ENCODE results near the gene ATP1B1. TPM values are rescaled to one million over a fixed set of nuclear protein-coding genes. Genes with fewer than 3 reads are reported as not detected.

ATP1B1 gene
- total and polyA plus RNA-seq, 2 experiments from 2014 or later: 220 to 602 TPM

DNA sequence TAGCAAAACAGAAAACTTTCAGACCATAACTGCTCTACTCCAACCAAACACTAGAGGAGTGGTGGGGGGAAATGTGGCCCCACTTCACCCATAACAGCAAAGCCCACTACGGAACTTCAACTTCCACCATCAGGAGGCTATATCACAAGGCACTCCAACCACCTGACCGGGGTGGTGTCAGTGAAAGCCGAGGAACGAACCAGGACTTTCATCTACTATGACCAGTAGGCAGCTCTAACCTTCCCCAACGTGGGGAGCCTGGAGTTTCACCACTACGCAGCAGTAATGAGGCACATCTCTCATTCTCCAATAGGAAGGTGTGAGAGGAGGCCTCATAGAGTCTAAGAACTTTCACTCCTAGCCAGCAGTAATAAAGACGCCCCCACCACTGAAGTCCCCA lies 42.4 kb upstream of the ATP1B1 start:
- Histone ChIP-seq H3K27ac (no peak overlapping the region), H3K9me3 (ENCODE audit: low read depth) (no peaks in the 10 kb centered on the region), H3K4me1 (ENCODE audit: low read depth) (peaks cover 24% of the 10 kb centered on the region), H3K27me3 (no peaks in the 10 kb centered on the region), H3K36me3 (no peaks in the 10 kb centered on the region), H3K4me3 (no peak overlapping the region)
- DNase-seq (ENCODE audit: low read depth in 1 of 2, low spot score in 1 of 2): no peak
- TF ChIP-seq, protein P1, sequence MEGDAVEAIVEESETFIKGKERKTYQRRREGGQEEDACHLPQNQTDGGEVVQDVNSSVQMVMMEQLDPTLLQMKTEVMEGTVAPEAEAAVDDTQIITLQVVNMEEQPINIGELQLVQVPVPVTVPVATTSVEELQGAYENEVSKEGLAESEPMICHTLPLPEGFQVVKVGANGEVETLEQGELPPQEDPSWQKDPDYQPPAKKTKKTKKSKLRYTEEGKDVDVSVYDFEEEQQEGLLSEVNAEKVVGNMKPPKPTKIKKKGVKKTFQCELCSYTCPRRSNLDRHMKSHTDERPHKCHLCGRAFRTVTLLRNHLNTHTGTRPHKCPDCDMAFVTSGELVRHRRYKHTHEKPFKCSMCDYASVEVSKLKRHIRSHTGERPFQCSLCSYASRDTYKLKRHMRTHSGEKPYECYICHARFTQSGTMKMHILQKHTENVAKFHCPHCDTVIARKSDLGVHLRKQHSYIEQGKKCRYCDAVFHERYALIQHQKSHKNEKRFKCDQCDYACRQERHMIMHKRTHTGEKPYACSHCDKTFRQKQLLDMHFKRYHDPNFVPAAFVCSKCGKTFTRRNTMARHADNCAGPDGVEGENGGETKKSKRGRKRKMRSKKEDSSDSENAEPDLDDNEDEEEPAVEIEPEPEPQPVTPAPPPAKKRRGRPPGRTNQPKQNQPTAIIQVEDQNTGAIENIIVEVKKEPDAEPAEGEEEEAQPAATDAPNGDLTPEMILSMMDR (IDR thresholded peaks at IDR 0.05; ENCODE audit: low read depth, low read length): no peak

DNA sequence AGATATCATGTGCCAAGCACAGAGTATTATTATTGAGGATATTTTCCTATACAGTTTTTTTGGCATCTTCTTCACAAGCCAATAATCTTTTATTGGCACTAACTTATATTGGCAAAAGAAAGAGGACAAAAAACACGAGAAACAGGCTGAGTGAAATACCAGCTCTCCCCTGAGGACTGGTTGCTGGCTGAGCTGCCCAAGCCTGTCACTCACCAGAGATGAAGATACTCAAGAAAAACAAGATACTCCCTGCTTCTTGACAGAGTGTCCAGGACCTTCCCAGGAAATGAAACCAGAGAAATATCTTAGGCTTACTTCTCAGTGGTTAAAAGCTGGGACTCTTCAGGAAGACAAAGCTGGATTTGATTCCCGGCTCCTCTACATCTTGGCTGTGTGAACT lies 35.9 kb upstream of the ATP1B1 start:
- H3K36me3 ChIP-seq: no peaks in the 10 kb centered on the region
- TF ChIP-seq, protein P1 (IDR thresholded peaks at IDR 0.05; ENCODE audit: low read depth, low read length): no peak

DNA sequence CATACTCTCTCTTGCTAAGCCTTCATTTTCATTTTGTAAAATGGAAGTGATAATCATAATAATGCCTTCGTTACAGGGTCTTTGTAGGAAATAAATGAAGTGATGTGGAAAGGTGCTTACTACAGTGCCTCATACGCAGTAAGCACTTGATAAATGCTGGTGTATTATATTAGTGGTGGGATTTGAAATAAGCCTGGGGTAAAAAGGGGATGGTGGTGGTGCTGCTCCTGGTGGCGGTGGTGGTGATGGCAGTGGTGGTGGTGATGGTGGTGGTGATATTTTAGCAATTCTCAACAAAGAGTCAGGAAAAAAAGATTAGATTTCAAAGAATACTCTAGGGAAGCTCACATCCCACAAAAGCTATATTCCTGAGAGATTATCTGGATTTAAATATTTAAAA lies 35.5 kb upstream of the ATP1B1 start:
- no peaks in the 10 kb centered on the region for H3K9me3 ChIP-seq (ENCODE audit: low read depth)
- TF ChIP-seq, protein P1 (IDR thresholded peaks at IDR 0.05; ENCODE audit: low read depth, low read length): no peak
- no peak for DNase-seq (ENCODE audit: low read depth in 1 of 2, low spot score in 1 of 2)
- no peak overlapping the region for H3K27ac ChIP-seq
- H3K27me3 ChIP-seq: no peaks in the 10 kb centered on the region
- H3K4me3 ChIP-seq: no peak overlapping the region
- H3K4me1 ChIP-seq (ENCODE audit: low read depth): no peaks in the 10 kb centered on the region
- no peaks in the 10 kb centered on the region for H3K36me3 ChIP-seq

More for the DNA sequence above, 35.9 kb upstream of the ATP1B1 start:
- Histone ChIP-seq H3K27me3 (no peaks in the 10 kb centered on the region), H3K27ac (no peak overlapping the region), H3K4me3 (no peak overlapping the region), H3K9me3 (ENCODE audit: low read depth) (no peaks in the 10 kb centered on the region), H3K4me1 (ENCODE audit: low read depth) (no peaks in the 10 kb centered on the region)
- DNase-seq (ENCODE audit: low read depth in 1 of 2, low spot score in 1 of 2): no peak

DNA sequence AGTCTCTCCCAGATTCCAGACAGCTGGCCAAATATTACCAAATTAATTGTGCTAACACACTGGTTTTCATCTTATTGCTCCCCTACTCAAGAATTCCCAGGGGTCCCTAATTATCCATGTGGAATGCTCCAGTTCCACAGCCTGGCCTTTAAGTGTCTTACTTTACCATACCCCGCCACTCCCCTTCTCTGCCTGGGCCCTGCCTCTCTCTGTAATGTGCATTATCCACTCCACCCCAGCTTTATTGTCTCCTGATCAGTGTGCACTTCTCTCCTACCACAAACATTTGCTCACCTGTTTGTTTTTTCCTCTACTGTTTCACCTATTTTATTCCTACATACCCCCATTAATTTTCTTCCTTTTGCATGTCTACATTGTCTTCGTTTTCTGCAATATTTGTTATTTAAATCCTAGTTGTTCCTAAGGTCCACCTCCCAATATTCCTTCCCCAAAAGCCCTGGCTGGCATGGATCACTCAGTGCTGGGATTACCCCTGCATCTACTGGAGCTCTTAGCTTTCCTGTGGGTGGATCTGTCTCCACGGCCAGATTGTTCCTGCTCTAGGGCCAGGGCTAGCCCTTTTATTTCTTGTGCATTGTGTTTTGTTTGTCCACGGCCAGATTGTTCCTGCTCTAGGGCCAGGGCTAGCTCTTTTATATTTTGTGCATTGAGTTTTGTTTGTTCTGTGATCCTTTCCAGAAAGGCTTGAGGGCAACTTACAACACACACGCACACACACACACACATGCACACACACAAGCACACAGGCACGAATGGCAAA lies 33.4 kb upstream of the ATP1B1 start:
- Histone ChIP-seq H3K27me3 (no peaks in the 10 kb centered on the region), H3K4me3 (no peak overlapping the region), H3K9me3 (ENCODE audit: low read depth) (no peaks in the 10 kb centered on the region), H3K4me1 (ENCODE audit: low read depth) (no peaks in the 10 kb centered on the region), H3K27ac (no peak overlapping the region), H3K36me3 (no peaks in the 10 kb centered on the region)
- TF ChIP-seq, protein P1 (IDR thresholded peaks at IDR 0.05; ENCODE audit: low read depth, low read length): no peak
- DNase-seq (ENCODE audit: low read depth in 1 of 2, low spot score in 1 of 2): no peak

DNA sequence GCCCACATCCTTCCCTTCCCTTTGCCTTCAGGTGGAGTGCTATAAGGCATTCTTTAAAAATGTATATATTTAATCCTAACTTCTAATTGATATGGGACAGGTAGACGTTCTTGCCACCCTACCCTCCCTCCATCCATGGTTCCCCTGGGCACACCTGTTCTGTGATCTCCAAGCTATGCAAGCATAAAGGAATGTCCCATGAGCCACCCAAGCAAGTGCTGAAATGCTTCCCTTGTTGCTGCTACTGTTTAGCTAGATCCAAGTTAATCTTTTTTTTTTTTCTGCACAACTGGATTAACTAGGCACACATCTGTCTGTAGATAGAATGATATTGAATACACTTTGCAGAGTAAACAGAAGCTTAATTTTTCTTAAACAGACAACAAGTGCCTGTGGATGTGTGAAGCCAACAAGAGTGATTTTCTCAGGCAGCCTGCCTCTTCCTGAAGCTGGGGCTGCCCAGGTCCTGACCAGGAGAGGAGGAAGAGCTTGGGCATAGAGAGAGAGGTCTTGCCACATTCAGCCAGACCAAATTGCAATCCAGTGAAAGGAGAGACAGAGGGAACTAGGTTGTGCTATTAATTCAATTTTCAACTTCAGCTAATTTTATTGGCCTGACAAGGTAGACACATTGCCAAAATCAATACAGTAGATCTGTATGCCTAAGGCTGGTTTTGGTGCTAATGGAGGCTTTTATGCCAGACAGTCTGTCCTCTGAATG lies 28.2 kb upstream of the ATP1B1 start:
- Histone ChIP-seq H3K27me3 (no peaks in the 10 kb centered on the region), H3K9me3 (ENCODE audit: low read depth) (no peaks in the 10 kb centered on the region), H3K4me3 (no peak overlapping the region), H3K27ac (no peak overlapping the region), H3K36me3 (no peaks in the 10 kb centered on the region), H3K4me1 (ENCODE audit: low read depth) (no peaks in the 10 kb centered on the region)
- TF ChIP-seq, protein P1 (IDR thresholded peaks at IDR 0.05; ENCODE audit: low read depth, low read length): no peak
- DNase-seq (ENCODE audit: low read depth in 1 of 2, low spot score in 1 of 2): no peak
